Measurements from ENCODE around the gene HSFX1.
"Not testable (repeated sequence)": the region's sequence is repeated elsewhere in the genome, so short reads cannot be mapped to it uniquely, and the experiment has no call there.

Gene HSFX1

GRCh38 chrX:149773768-149774167 lies at the start of gene HSFX1:
Gene HSFX1, plus strand, starts transcription at chrX:149774068. Its CDS starts 614 bp downstream, at chrX:149774682.
- not testable (repeated sequence) for H3K36me3 ChIP-seq (replicated peaks; ENCODE audit: low read depth, low read length); H3K9ac ChIP-seq (ENCODE audit: low read length); H3K4me1 ChIP-seq (ENCODE audit: low read length); H2AFZ ChIP-seq (ENCODE audit: low read depth, low read length); H3K27ac ChIP-seq (ENCODE audit: low read length); H3K4me2 ChIP-seq (ENCODE audit: low read length); H3K79me2 ChIP-seq (ENCODE audit: low read length); H3K27me3 ChIP-seq (ENCODE audit: low read depth, low read length); H4K20me1 ChIP-seq (ENCODE audit: insufficient read depth, low read length); H3K4me3 ChIP-seq (ENCODE audit: low read length); H3K9me3 ChIP-seq (ENCODE audit: insufficient read depth, low read length)

GRCh38 chrX:149727308-149727707 lies 46.6 kb upstream of the HSFX1 start:
- H3K9me3 ChIP-seq (ENCODE audit: insufficient read depth, low read length); H3K4me2 ChIP-seq (ENCODE audit: low read length); H3K27me3 ChIP-seq (ENCODE audit: low read depth, low read length); H3K4me3 ChIP-seq (ENCODE audit: low read length); H3K36me3 ChIP-seq (replicated peaks; ENCODE audit: low read depth, low read length); H4K20me1 ChIP-seq (ENCODE audit: insufficient read depth, low read length); H3K27ac ChIP-seq (ENCODE audit: low read length); H3K9ac ChIP-seq (ENCODE audit: low read length); H2AFZ ChIP-seq (ENCODE audit: low read depth, low read length); H3K79me2 ChIP-seq (ENCODE audit: low read length); H3K4me1 ChIP-seq (ENCODE audit: low read length): not testable (repeated sequence)

DNA sequence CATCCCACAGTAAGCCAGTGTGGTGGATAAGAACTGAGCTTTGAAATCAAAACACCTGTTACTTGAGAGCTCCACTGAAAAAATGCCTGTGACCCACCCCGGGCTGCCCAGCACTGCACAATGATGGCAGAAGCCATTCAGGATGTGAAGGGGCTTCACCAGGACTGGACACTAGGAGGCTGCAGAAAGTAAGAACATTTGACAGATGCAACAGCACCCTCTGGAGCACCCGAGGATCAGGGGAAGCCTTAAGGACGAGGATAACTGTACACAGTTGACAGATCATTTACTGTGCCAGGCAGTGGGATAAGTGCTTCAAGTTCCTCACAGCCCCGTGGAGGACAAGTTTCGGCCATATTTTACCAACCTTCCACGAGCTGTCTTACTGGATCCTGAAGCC lies 31.6 kb upstream of the HSFX1 start:
- not testable (repeated sequence) for H3K4me3 ChIP-seq (ENCODE audit: low read length); H4K20me1 ChIP-seq (ENCODE audit: insufficient read depth, low read length); H3K9ac ChIP-seq (ENCODE audit: low read length); H3K27ac ChIP-seq (ENCODE audit: low read length); H3K79me2 ChIP-seq (ENCODE audit: low read length); H3K4me2 ChIP-seq (ENCODE audit: low read length); H3K4me1 ChIP-seq (ENCODE audit: low read length); H3K36me3 ChIP-seq (replicated peaks; ENCODE audit: low read depth, low read length); H3K9me3 ChIP-seq (ENCODE audit: insufficient read depth, low read length); H2AFZ ChIP-seq (ENCODE audit: low read depth, low read length); H3K27me3 ChIP-seq (ENCODE audit: low read depth, low read length)

- H3K4me3 ChIP-seq (ENCODE audit: low read length); H3K4me2 ChIP-seq (ENCODE audit: low read length); H3K36me3 ChIP-seq (replicated peaks; ENCODE audit: low read depth, low read length); H4K20me1 ChIP-seq (ENCODE audit: insufficient read depth, low read length); H3K79me2 ChIP-seq (ENCODE audit: low read length); H3K27me3 ChIP-seq (ENCODE audit: low read depth, low read length); H3K9me3 ChIP-seq (ENCODE audit: insufficient read depth, low read length); H3K27ac ChIP-seq (ENCODE audit: low read length); H3K4me1 ChIP-seq (ENCODE audit: low read length); H3K9ac ChIP-seq (ENCODE audit: low read length); H2AFZ ChIP-seq (ENCODE audit: low read depth, low read length): not testable (repeated sequence)
These were observed 27.4 kb upstream of the HSFX1 start for GRCh38 chrX:149746390-149747007.

GRCh38 chrX:149757206-149758067 lies 16.4 kb upstream of the HSFX1 start:
- H3K9me3 ChIP-seq (ENCODE audit: insufficient read depth, low read length) = no peaks in the 10 kb centered on the region
- no peaks in the 10 kb centered on the region for H3K36me3 ChIP-seq (replicated peaks; ENCODE audit: low read depth, low read length)
- no peak overlapping the region for H3K9ac ChIP-seq (ENCODE audit: low read length)
- no peak overlapping the region for H3K4me3 ChIP-seq (ENCODE audit: low read length)
- H2AFZ ChIP-seq (ENCODE audit: low read depth, low read length) = no peak overlapping the region
- H3K27ac ChIP-seq (ENCODE audit: low read length) = no peak overlapping the region
- peak overlapping the region; percentile 13 for H3K4me2 ChIP-seq (ENCODE audit: low read length)
- no peaks in the 10 kb centered on the region for H4K20me1 ChIP-seq (ENCODE audit: insufficient read depth, low read length)
- peaks cover 10% of the 10 kb centered on the region for H3K4me1 ChIP-seq (ENCODE audit: low read length)
- no peaks in the 10 kb centered on the region for H3K27me3 ChIP-seq (ENCODE audit: low read depth, low read length)
- H3K79me2 ChIP-seq (ENCODE audit: low read length) = no peaks in the 10 kb centered on the region
- TF ChIP-seq, protein P1, sequence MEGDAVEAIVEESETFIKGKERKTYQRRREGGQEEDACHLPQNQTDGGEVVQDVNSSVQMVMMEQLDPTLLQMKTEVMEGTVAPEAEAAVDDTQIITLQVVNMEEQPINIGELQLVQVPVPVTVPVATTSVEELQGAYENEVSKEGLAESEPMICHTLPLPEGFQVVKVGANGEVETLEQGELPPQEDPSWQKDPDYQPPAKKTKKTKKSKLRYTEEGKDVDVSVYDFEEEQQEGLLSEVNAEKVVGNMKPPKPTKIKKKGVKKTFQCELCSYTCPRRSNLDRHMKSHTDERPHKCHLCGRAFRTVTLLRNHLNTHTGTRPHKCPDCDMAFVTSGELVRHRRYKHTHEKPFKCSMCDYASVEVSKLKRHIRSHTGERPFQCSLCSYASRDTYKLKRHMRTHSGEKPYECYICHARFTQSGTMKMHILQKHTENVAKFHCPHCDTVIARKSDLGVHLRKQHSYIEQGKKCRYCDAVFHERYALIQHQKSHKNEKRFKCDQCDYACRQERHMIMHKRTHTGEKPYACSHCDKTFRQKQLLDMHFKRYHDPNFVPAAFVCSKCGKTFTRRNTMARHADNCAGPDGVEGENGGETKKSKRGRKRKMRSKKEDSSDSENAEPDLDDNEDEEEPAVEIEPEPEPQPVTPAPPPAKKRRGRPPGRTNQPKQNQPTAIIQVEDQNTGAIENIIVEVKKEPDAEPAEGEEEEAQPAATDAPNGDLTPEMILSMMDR (IDR thresholded peaks at IDR 0.05; ENCODE audit: low read depth, low read length) = no peak
- TF ChIP-seq EZH2phosphoT487 (IDR thresholded peaks at IDR 0.05; ENCODE audit: low read depth) = no peak

All from OCI-LY3 (cell line).